ENCODE results near the gene NUBP1. TPM values are rescaled to one million over a fixed set of nuclear protein-coding genes. Genes with fewer than 3 reads are reported as not detected.

Gene NUBP1
- total RNA-seq, 1 donor from 2014 or later: 48.5 TPM

GRCh38 chr16:10806698-10807097 is 63.1 kb downstream of the NUBP1 start:
- no peak for DNase-seq (ENCODE audit: low spot score)

GRCh38 chr16:10808218-10808617 is 64.6 kb downstream of the NUBP1 start:
- no peak for DNase-seq (ENCODE audit: low spot score)

GRCh38 chr16:10808850-10809249 is 65.2 kb downstream of the NUBP1 start:
- DNase-seq (ENCODE audit: low spot score): no peak

- no peak for DNase-seq (ENCODE audit: low spot score)
Measured at GRCh38 chr16:10809706-10810105, 66.1 kb downstream of the NUBP1 start.

- no peak for DNase-seq (ENCODE audit: low spot score)
Measured at GRCh38 chr16:10812312-10813098, 68.9 kb downstream of the NUBP1 start.

- no peak for DNase-seq (ENCODE audit: low spot score)
Measured at GRCh38 chr16:10813099-10813455, 69.4 kb downstream of the NUBP1 start.

- DNase-seq (ENCODE audit: low spot score): no peak
Measured at GRCh38 chr16:10817514-10817913, 73.9 kb downstream of the NUBP1 start.

GRCh38 chr16:10817963-10818941 is 74.6 kb downstream of the NUBP1 start, which contains the start of gene TVP23A:
TSS of gene TVP23A (minus strand) at chr16:10818794. CDS start at chr16:10818493, 301 bp downstream.
- no peak for DNase-seq (ENCODE audit: low spot score)

Other genes starting within 250 kb of the NUBP1 start
- gene EMP2, start 163.2 kb upstream of the NUBP1 start, total RNA-seq: 174 TPM
- gene TEKT5, start 48.9 kb upstream of the NUBP1 start, total RNA-seq: 8.0 TPM
- 3.3 TPM for gene TVP23A, start 75.0 kb downstream of the NUBP1 start, total RNA-seq
- 32.0 TPM for gene CIITA, start 133.4 kb downstream of the NUBP1 start, total RNA-seq
- 33.9 TPM for gene DEXI, start 198.6 kb downstream of the NUBP1 start, total RNA-seq
- 38.8 TPM for gene CLEC16A, start 200.7 kb downstream of the NUBP1 start, total RNA-seq

Data from ureter (tissue), 1 donor.